ENCODE data around the gene PCK1.

The PCK1 gene

DNA sequence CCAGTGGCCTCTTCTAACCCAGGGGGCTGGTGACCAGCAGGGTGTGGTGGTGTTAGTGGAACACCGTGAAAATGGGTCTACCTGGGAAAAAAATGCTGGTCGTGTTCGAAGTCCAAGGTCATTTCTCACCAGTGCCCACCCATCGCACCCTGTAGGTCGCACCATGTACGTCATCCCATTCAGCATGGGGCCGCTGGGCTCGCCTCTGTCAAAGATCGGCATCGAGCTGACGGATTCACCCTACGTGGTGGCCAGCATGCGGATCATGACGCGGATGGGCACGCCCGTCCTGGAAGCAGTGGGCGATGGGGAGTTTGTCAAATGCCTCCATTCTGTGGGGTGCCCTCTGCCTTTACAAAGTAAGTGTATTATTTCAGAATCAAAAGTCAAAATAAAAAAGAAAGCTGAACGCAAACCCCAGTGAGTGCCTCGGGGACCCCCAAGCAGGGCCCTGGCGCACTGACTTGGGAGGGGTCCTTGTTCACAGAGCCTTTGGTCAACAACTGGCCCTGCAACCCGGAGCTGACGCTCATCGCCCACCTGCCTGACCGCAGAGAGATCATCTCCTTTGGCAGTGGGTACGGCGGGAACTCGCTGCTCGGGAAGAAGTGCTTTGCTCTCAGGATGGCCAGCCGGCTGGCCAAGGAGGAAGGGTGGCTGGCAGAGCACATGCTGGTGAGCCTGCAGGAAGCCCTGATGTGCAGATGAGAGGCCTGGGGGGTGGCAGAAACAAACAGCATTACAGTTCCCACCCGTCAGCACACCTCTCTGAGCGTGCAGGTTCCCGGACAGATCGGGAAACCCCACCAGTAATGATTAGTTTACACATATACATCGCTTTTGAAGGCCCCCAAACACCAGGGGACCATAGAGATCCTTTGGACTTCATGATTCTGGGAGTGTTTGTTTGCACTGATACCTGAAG, 1.9 kb downstream of the PCK1 start:
- Histone ChIP-seq H3K4me3 (ENCODE audit: insufficient read length, low read depth) (no peak overlapping the region), H3K36me3 (ENCODE audit: insufficient read depth, insufficient read length, low read length) (no peaks in the 10 kb centered on the region), H3K9me3 (ENCODE audit: insufficient read depth, low read length) (0 out of 2 replicates have a peak, but pooled peaks cover 8% of the 10 kb centered on the region), H3K27me3 (ENCODE audit: insufficient read depth, insufficient read length) (no peaks in the 10 kb centered on the region), H3K9ac (ENCODE audit: insufficient read length, low read depth) (no peak overlapping the region), H3K4me1 (ENCODE audit: insufficient read depth, insufficient read length) (peaks cover 6% of the 10 kb centered on the region)
- no peak for TF ChIP-seq ZNF274 (IDR thresholded peaks at IDR 0.05; ENCODE audit: low read depth, low read length)
- no peak for TF ChIP-seq SUZ12 (IDR thresholded peaks at IDR 0.05; ENCODE audit: extremely low read depth, insufficient read depth, insufficient read length)
- no peak for TF ChIP-seq YY1 (IDR thresholded peaks at IDR 0.05; ENCODE audit: insufficient read depth, insufficient read length)
- DNase-seq (ENCODE audit: low read depth, low spot score) = no peak

DNA sequence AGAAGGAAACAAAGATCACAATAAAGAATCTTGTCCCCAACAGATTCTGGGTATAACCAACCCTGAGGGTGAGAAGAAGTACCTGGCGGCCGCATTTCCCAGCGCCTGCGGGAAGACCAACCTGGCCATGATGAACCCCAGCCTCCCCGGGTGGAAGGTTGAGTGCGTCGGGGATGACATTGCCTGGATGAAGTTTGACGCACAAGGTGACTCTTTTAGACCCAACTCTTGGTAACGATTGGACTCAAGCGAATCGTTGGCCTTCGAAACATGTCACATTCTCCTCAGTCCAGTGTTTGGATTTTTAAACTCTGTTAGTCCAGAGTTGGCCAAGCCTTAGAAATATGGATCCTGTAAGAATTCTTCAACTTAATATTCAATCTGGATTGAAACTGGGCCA, 2.6 kb downstream of the PCK1 start:
- Histone ChIP-seq H3K9me3 (ENCODE audit: insufficient read depth, low read length) (0 out of 2 replicates have a peak, but pooled peaks cover 8% of the 10 kb centered on the region), H3K4me1 (ENCODE audit: insufficient read depth, insufficient read length) (peaks cover 2% of the 10 kb centered on the region), H3K27me3 (ENCODE audit: insufficient read depth, insufficient read length) (no peaks in the 10 kb centered on the region), H3K36me3 (ENCODE audit: insufficient read depth, insufficient read length, low read length) (no peaks in the 10 kb centered on the region), H3K9ac (ENCODE audit: insufficient read length, low read depth) (no peak overlapping the region), H3K4me3 (ENCODE audit: insufficient read length, low read depth) (no peak overlapping the region)
- no peak for DNase-seq (ENCODE audit: low read depth, low spot score)
- no peak for TF ChIP-seq YY1 (IDR thresholded peaks at IDR 0.05; ENCODE audit: insufficient read depth, insufficient read length)
- TF ChIP-seq SUZ12 (IDR thresholded peaks at IDR 0.05; ENCODE audit: extremely low read depth, insufficient read depth, insufficient read length) = no peak
- no peak for TF ChIP-seq ZNF274 (IDR thresholded peaks at IDR 0.05; ENCODE audit: low read depth, low read length)

DNA sequence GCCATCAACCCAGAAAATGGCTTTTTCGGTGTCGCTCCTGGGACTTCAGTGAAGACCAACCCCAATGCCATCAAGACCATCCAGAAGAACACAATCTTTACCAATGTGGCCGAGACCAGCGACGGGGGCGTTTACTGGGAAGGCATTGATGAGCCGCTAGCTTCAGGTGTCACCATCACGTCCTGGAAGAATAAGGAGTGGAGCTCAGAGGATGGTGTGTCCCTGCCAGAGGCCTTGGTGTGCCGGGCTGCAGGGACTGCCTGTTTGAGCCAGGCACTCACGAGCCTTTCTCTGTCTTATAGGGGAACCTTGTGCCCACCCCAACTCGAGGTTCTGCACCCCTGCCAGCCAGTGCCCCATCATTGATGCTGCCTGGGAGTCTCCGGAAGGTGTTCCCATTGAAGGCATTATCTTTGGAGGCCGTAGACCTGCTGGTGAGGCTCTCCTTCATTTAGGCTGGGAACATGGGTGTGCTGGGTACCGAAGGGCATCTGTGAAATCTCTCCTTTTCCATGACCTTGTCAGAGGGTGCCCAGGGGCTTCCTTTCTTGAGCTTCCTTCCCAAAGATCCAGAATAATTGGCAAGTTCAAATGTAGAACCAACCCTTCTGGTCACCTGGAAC, 3.4 kb downstream of the PCK1 start:
- TF ChIP-seq YY1 (IDR thresholded peaks at IDR 0.05; ENCODE audit: insufficient read depth, insufficient read length) (no peak), ZNF274 (IDR thresholded peaks at IDR 0.05; ENCODE audit: low read depth, low read length) (no peak), SUZ12 (IDR thresholded peaks at IDR 0.05; ENCODE audit: extremely low read depth, insufficient read depth, insufficient read length) (no peak)
- H3K4me3 ChIP-seq (ENCODE audit: insufficient read length, low read depth) = no peak overlapping the region
- no peaks in the 10 kb centered on the region for H3K36me3 ChIP-seq (ENCODE audit: insufficient read depth, insufficient read length, low read length)
- no peaks in the 10 kb centered on the region for H3K27me3 ChIP-seq (ENCODE audit: insufficient read depth, insufficient read length)
- no peak overlapping the region for H3K9ac ChIP-seq (ENCODE audit: insufficient read length, low read depth)
- H3K4me1 ChIP-seq (ENCODE audit: insufficient read depth, insufficient read length) = no peaks in the 10 kb centered on the region
- H3K9me3 ChIP-seq (ENCODE audit: insufficient read depth, low read length) = 0 out of 2 replicates have a peak, but pooled peaks cover 8% of the 10 kb centered on the region
- DNase-seq (ENCODE audit: low read depth, low spot score) = no peak

DNA sequence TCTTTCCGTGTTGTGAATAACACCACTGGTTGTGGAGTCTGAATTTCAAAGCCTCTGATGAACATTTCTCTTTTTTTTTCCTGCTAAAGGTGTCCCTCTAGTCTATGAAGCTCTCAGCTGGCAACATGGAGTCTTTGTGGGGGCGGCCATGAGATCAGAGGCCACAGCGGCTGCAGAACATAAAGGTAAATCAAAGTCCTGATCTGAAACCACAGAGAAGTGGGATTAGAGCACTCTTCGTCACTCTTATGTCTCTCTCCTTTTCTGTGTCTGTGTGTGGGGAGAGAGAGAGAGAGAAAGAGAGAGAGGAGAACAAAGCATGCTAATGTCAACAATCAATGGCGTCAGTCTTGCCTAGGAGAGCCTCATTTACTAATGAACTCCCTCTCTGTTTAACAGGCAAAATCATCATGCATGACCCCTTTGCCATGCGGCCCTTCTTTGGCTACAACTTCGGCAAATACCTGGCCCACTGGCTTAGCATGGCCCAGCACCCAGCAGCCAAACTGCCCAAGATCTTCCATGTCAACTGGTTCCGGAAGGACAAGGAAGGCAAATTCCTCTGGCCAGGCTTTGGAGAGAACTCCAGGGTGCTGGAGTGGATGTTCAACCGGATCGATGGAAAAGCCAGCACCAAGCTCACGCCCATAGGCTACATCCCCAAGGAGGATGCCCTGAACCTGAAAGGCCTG, 4.2 kb downstream of the PCK1 start:
- no peak overlapping the region for H3K4me3 ChIP-seq (ENCODE audit: insufficient read length, low read depth)
- H3K9me3 ChIP-seq (ENCODE audit: insufficient read depth, low read length) = 0 out of 2 replicates have a peak, but pooled peaks cover 8% of the 10 kb centered on the region
- DNase-seq (ENCODE audit: low read depth, low spot score) = no peak
- H3K36me3 ChIP-seq (ENCODE audit: insufficient read depth, insufficient read length, low read length) = no peaks in the 10 kb centered on the region
- H3K9ac ChIP-seq (ENCODE audit: insufficient read length, low read depth) = no peak overlapping the region
- TF ChIP-seq YY1 (IDR thresholded peaks at IDR 0.05; ENCODE audit: insufficient read depth, insufficient read length) (no peak), SUZ12 (IDR thresholded peaks at IDR 0.05; ENCODE audit: extremely low read depth, insufficient read depth, insufficient read length) (no peak), ZNF274 (IDR thresholded peaks at IDR 0.05; ENCODE audit: low read depth, low read length) (no peak)
- H3K27me3 ChIP-seq (ENCODE audit: insufficient read depth, insufficient read length) = no peaks in the 10 kb centered on the region
- H3K4me1 ChIP-seq (ENCODE audit: insufficient read depth, insufficient read length) = no peaks in the 10 kb centered on the region

DNA sequence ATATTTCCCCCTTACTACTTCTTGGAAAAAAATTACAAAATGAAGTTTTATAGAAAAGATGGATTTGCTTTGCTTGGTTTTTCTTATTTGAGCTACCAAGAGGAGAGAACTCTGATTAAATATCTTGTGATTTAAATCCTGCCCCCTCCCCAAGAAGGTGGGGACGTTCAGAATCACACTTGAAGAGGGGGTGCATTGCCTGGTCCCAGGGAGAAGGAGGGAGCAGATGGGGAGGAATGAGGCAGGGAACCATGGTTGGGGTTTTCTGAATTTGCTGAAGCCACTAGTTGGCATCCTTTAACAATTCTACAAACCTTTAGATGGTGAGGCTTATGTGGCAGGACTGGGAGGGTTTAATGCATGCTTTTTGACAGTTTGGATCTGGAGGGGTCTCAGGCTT, 5.5 kb downstream of the PCK1 start:
- no peak overlapping the region for H3K4me3 ChIP-seq (ENCODE audit: insufficient read length, low read depth)
- TF ChIP-seq ZNF274 (IDR thresholded peaks at IDR 0.05; ENCODE audit: low read depth, low read length) (no peak), SUZ12 (IDR thresholded peaks at IDR 0.05; ENCODE audit: extremely low read depth, insufficient read depth, insufficient read length) (no peak), YY1 (IDR thresholded peaks at IDR 0.05; ENCODE audit: insufficient read depth, insufficient read length) (no peak)
- no peaks in the 10 kb centered on the region for H3K4me1 ChIP-seq (ENCODE audit: insufficient read depth, insufficient read length)
- H3K9ac ChIP-seq (ENCODE audit: insufficient read length, low read depth) = no peak overlapping the region
- no peak for DNase-seq (ENCODE audit: low read depth, low spot score)
- no peaks in the 10 kb centered on the region for H3K36me3 ChIP-seq (ENCODE audit: insufficient read depth, insufficient read length, low read length)
- H3K27me3 ChIP-seq (ENCODE audit: insufficient read depth, insufficient read length) = no peaks in the 10 kb centered on the region
- 0 out of 2 replicates have a peak, but pooled peaks cover 8% of the 10 kb centered on the region for H3K9me3 ChIP-seq (ENCODE audit: insufficient read depth, low read length)

DNA sequence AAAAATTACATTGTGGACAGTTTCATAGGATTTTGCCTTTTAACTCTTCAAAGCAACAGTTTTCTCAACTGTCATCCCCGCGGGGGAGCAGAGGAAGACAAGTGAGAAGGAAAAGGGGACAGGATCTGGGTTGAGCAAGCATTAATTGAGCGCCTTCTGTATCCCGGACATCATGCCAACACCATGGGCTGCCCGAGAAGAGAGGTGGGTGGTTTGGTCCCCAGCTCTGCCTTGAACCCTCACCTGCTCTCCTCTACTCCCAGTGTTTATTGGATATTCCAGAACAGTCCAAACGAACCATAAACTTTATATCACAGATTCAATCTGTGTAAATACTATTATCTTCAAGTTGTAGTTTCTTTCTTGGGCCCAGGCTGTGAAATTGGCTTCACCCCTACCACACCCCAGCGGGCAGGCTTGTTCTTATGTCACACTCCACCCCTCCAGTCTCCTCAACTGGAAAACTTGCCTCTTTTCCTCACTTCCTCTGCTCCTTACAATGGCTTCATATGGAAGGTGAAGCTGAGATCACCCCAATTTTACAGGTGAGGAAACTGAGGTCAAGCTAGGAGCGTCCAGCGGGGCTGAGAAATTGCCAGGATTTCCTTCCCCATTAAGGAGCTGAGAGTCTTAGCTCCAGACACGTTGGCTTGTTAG, 6.0 kb downstream of the PCK1 start:
- no peak for DNase-seq (ENCODE audit: low read depth, low spot score)
- TF ChIP-seq ZNF274 (IDR thresholded peaks at IDR 0.05; ENCODE audit: low read depth, low read length) = no peak
- no peak for TF ChIP-seq SUZ12 (IDR thresholded peaks at IDR 0.05; ENCODE audit: extremely low read depth, insufficient read depth, insufficient read length)
- no peak for TF ChIP-seq YY1 (IDR thresholded peaks at IDR 0.05; ENCODE audit: insufficient read depth, insufficient read length)
- Histone ChIP-seq H3K4me3 (ENCODE audit: insufficient read length, low read depth) (no peak overlapping the region), H3K9me3 (ENCODE audit: insufficient read depth, low read length) (0 out of 2 replicates have a peak, but pooled peaks cover 8% of the 10 kb centered on the region), H3K4me1 (ENCODE audit: insufficient read depth, insufficient read length) (no peaks in the 10 kb centered on the region), H3K36me3 (ENCODE audit: insufficient read depth, insufficient read length, low read length) (no peaks in the 10 kb centered on the region), H3K9ac (ENCODE audit: insufficient read length, low read depth) (no peak overlapping the region), H3K27me3 (ENCODE audit: insufficient read depth, insufficient read length) (peaks cover under 1% of the 10 kb centered on the region)
